Measurements from ENCODE around the gene SPATS2L.

DNA sequence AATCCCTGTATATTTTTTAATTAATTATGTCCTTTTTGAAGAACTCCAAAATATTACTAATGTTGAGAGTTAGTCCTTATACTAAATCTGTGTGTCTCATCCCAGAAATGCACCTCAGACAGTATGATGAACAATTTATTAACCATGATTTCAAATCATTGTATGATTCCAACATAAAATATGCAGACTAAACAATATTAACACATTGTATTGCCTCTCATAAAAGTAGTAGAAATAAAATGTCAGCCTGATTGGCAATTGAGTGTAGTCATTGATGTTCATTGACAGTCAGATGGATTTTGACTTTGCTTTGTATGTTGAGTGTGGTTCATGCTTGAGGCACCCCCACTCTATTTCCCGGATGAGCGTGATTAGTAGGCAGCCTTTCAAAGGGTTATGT, 145.9 kb downstream of the SPATS2L start:
- TF ChIP-seq, protein P1, sequence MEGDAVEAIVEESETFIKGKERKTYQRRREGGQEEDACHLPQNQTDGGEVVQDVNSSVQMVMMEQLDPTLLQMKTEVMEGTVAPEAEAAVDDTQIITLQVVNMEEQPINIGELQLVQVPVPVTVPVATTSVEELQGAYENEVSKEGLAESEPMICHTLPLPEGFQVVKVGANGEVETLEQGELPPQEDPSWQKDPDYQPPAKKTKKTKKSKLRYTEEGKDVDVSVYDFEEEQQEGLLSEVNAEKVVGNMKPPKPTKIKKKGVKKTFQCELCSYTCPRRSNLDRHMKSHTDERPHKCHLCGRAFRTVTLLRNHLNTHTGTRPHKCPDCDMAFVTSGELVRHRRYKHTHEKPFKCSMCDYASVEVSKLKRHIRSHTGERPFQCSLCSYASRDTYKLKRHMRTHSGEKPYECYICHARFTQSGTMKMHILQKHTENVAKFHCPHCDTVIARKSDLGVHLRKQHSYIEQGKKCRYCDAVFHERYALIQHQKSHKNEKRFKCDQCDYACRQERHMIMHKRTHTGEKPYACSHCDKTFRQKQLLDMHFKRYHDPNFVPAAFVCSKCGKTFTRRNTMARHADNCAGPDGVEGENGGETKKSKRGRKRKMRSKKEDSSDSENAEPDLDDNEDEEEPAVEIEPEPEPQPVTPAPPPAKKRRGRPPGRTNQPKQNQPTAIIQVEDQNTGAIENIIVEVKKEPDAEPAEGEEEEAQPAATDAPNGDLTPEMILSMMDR (IDR thresholded peaks at IDR 0.05; ENCODE audit: insufficient read depth, low read length, poor library complexity, severe bottlenecking): no peak
- no peak for TF ChIP-seq EZH2phosphoT487 (conservative IDR thresholded peaks at IDR 0.05; ENCODE audit: low read length)
